Stimulated activated CD8-positive, alpha-beta memory T cell treated with anti-CD3 and anti-CD28 coated beads, Interleukin-12 subunit alpha, Interleukin-12 subunit beta, amount 100 ng/mL, for 1 hour (primary cell): ENCODE measurements around the gene PFKFB1.
"Not testable (repeated sequence)": the region's sequence is repeated elsewhere in the genome, so short reads cannot be mapped to it uniquely, and the experiment has no call there.

Source experiments
- DNase-seq: peaks from one replicate; pipeline ENCODE4 v3.0.0-alpha.2; 2020; ENCODE audit warnings: low read depth

Gene PFKFB1

GRCh38 chrX:54992911-54993622 is 921 bp downstream of the PFKFB1 start:
- no peak for DNase-seq

- no peak for DNase-seq
Measured at GRCh38 chrX:54991706-54992105, 2.3 kb downstream of the PFKFB1 start.

DNA sequence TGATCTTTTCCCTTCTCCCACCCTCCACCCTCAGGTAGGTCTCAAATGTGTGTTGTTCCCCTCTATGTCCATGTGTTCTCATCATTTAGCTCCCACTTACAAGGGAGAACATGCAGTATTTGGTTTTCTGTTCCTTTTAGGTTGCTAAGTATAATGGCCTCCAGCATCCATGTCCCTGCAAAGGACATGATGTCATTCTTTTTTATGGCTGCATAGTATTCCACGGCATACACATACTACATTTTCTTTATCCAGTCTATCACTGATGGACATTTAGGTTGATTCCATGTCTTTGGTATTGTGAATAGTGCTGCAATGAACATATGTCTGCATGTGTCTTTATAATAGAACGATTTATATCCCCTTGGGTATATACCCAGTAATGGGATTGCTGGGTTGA is 10.7 kb downstream of the PFKFB1 start:
- DNase-seq, result not testable (repeated sequence)

GRCh38 chrX:54980334-54980733 is 13.7 kb downstream of the PFKFB1 start:
- DNase-seq, result no peak

GRCh38 chrX:54979432-54979831 is 14.6 kb downstream of the PFKFB1 start:
- no peak for DNase-seq

DNA sequence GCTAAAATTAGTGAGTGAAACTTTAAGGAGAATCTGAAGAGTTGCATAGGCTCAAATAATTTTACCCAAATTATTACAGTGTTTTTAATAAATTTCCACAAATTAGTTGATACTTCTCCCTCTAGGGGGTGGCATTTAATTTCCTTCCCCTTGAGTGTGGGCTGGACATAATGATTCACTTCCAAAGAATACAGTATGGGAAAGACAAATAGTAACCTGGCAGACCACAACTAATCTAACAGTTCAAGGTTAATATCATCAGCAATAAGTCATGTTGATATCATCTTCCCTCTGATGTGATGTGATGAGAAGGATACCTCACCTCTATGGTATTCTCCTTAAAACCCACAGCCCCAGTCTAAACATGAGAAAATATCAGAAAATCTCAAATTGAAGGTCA is 15.5 kb downstream of the PFKFB1 start:
- no peak for DNase-seq

- no peak for DNase-seq
Measured at GRCh38 chrX:54977387-54977786, 16.6 kb downstream of the PFKFB1 start.

DNA sequence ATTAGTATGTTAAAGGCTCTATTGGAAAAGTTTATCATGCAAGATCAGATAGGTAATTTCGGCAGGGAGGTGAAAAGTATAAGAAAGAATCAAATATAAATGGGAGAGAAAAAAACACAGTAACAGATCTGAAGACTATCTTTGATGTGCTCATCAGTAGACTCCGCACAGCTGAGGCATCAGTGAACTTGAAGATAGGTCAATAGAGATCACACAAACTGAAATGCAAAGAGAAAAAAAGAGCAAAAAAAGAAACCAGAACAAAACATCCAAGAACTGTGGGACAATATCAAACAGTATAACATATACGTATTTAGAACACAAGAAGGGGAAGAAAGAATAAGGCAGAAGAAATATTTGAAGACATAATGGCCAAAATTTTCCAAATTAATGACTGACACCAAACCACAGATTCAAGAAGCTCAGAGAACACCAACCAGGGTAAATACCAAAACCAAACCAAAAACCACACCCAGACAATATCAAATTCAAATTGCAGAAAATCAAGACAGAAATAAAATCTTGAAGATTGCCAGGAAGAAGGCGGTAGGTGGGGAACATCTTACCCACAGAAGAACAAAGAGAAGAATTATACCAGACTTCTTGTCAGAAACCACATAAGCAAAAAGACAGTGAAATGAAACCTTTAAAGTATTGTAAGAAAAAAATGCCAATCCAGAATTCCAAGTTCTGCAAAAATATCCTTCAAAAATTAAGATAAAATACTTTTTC is 29.1 kb downstream of the PFKFB1 start:
- no peak for DNase-seq

DNA sequence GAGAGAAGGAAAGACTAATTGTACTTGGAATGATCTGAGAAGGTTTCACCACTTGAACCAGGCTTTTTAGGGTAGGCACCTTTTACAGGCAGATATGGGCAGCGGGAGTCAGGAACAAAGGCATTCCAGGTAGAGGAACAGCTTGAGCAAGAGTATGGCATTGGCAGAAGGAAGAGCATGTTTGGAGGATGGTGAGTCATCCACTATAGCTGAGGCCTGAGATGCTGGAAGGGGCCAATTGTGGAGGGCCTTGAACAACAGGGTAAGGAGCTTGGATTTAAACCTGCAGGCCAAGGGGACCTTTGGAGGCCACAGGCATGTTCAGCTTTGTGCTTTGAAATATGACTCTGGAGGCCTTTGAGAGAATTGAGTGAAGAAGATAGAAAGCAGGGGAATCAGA is 32.2 kb downstream of the PFKFB1 start:
- no peak for DNase-seq

- DNase-seq, result no peak
Measured at GRCh38 chrX:54950730-54951375, 43.1 kb downstream of the PFKFB1 start.

DNA sequence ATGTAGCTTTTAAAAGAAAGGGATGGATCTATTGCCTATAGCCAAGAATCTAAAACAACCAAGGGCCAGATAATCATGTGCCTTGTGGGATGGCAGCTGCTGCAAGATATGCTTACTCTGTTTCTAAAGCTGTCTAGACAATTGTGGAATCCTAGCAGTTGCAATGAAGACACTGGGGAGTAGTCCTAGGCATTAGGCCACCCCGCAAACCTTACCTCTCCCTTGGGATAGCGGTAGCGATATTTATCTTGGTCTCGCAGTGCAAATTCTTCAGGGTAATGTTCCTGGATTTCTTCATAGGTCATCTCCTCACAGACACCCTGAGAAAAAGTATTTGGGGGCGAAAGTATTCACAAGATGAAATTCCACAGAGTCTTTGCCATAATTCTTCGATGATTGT is 48.8 kb downstream of the PFKFB1 start:
- no peak for DNase-seq

DNA sequence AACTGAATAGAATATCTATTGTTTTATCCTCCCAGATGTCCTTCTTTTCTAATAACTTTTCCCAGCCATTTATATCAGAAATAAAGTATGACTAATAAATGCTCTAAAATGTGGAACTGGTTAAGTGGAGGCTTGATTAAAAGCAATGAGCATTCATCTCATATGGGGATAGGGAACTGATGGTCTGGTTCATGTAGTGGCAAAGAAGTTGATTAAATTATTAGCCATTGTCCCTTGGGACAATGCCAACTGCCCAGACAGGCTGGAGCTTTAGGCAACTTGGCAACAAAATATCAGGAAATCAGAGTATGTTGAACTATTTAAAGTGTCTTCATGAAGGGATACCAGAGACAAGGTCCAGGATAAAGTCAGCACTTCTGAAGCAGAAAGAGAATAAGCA is 49.2 kb downstream of the PFKFB1 start:
- DNase-seq, result no peak

DNA sequence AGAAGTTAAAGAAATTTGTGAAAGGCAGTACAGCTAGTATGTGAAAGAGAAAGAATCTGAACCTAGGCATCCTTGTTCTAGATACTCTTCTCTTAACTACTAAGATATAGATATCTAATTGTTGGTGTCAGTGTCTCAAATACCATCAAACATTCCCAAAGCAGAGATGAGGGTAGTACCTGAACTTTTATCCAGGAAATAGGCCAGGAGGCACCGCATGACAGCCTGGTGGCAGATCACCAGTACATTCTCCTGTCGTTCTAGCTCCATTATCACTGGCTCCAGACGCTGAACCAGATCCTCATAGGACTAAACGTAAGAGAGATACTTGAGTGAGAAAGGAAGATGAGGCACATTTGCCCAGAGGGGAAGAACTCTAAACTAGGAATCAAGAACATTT is 56.6 kb downstream of the PFKFB1 start:
- no peak for DNase-seq

- no peak for DNase-seq
Measured at GRCh38 chrX:54935306-54935705, 58.7 kb downstream of the PFKFB1 start.

- DNase-seq, result no peak
Measured at GRCh38 chrX:54934890-54935289, 59.1 kb downstream of the PFKFB1 start.

DNA sequence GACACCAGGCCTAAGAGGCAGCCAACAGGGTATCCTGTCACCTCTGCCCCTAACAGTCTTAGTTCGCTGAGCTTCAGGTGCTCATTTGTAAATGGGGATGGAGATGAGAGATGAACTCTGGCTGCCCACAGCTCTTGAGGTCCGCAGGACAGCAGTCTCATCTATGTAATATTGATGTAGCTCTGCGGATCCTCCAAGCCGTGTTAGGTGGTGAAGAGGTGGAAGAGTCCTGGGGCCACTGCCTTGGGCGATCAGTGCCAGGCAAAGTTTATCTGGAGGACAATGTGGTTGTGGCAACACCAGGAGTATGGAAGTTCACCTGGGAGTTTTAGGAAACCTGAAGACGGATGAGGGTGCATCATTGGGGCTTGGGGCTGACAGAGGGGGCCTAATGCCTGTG is 59.9 kb downstream of the PFKFB1 start:
- DNase-seq, result no peak

GRCh38 chrX:54933150-54933826 is 60.7 kb downstream of the PFKFB1 start:
- DNase-seq, result no peak

GRCh38 chrX:54931107-54931506 is 62.9 kb downstream of the PFKFB1 start:
- no peak for DNase-seq

GRCh38 chrX:54930291-54931049 is 63.5 kb downstream of the PFKFB1 start:
- no peak for DNase-seq

DNA sequence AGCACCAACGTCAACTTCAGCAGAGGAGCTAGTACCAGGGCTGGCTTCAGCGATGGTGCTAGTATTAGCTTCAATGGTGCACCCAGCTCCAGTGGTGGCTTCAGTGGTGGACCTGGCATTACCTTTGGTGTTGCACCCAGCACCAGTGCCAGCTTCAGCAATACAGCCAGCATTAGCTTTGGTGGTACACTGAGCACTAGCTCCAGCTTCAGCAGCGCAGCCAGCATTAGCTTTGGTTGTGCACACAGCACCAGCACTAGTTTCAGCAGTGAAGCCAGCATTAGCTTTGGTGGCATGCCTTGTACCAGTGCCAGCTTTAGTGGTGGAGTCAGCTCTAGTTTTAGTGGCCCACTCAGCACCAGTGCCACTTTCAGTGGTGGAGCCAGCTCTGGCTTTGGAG is 65.1 kb downstream of the PFKFB1 start:
- DNase-seq, result no peak

DNA sequence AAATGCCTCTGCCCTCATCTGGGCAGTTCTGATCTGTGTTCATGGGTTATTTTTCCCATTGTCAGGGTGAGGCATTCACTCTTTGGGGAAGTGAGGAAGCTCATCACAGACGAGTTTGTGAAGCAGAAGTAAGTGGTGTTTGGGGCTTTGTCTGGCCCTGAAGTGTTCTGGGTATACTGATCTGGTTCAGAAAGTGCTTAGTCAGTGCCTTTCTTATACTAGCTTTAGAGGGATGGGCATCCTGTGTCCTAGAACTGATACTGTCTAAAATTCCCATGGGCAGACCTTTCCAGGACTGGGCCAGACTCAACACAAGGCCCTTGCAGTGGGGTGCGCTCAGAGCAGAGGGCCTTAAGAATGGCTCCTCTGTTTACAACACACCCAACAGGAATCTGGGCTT is 67.0 kb downstream of the PFKFB1 start:
- no peak for DNase-seq

GRCh38 chrX:54923376-54923775 is 70.6 kb downstream of the PFKFB1 start:
- DNase-seq, result no peak
